Brain microvascular endothelial cell (primary cell): Measurements from ENCODE around the gene RGS1.

Experiments
- DNase-seq: peaks from one replicate; pipeline ENCODE4 v3.0.0-alpha.2; 2020
- H3K27ac ChIP-seq: fragments of 250-450 bp; sonication (Bioruptor Pico); 2 replicates; pipeline ENCODE4 v1.5.1; 2020; ENCODE audit warnings: mild to moderate bottlenecking, moderate library complexity
- H3K27me3 ChIP-seq: fragments of 250-450 bp; sonication (Bioruptor Pico); replicated peaks from 2 replicates; pipeline ENCODE4 v1.5.1; 2020; ENCODE audit warnings: mild to moderate bottlenecking
- H3K36me3 ChIP-seq: fragments of 250-450 bp; sonication (Bioruptor Pico); replicated peaks from 2 replicates; pipeline ENCODE4 v1.5.1; 2020; ENCODE audit warnings: mild to moderate bottlenecking
- H3K4me3 ChIP-seq: 2 replicates; pipeline ENCODE4 v1.5.1; 2011; ENCODE audit warnings: low read depth, mild to moderate bottlenecking, control low read depth, low read length, moderate library complexity
- in situ Hi-C: cut with HindIII; loops from 2 replicates; pipeline ENCODE4 v1.10.0; 2017; ENCODE audit warnings: low sequenced_read_pairs, low pct_ligation_motif_present
- TF ChIP-seq, protein P1 (sequence below): IDR thresholded peaks from 2 replicates; pipeline ENCODE4 v1.5.1; 2011; ENCODE audit warnings: low read depth, mild to moderate bottlenecking, moderate library complexity, low read length, control low read depth, inconsistent platforms; ENCODE audit errors: missing control alignments

Gene RGS1

DNA sequence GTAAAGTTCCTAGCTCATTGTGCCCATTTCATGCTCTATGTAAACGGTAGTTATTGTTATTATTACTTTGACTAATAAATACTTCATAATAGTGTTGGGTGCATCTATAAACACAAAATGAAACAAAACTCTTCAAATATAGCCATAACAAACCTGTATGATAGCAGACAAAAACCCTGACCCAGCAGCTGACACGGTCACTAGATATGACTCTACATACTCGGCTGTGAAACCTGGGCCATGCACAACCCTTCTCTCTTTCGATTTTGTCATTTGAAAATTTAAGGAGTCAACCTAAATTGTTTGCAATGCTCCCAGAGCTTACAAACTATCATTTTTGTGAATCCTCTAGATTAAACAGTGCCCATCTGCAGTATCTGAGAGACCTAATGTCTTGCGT, 52.3 kb downstream of the RGS1 start:
- in situ Hi-C loops, result no loop called here
- TF ChIP-seq, protein P1, sequence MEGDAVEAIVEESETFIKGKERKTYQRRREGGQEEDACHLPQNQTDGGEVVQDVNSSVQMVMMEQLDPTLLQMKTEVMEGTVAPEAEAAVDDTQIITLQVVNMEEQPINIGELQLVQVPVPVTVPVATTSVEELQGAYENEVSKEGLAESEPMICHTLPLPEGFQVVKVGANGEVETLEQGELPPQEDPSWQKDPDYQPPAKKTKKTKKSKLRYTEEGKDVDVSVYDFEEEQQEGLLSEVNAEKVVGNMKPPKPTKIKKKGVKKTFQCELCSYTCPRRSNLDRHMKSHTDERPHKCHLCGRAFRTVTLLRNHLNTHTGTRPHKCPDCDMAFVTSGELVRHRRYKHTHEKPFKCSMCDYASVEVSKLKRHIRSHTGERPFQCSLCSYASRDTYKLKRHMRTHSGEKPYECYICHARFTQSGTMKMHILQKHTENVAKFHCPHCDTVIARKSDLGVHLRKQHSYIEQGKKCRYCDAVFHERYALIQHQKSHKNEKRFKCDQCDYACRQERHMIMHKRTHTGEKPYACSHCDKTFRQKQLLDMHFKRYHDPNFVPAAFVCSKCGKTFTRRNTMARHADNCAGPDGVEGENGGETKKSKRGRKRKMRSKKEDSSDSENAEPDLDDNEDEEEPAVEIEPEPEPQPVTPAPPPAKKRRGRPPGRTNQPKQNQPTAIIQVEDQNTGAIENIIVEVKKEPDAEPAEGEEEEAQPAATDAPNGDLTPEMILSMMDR, result no peak

DNA sequence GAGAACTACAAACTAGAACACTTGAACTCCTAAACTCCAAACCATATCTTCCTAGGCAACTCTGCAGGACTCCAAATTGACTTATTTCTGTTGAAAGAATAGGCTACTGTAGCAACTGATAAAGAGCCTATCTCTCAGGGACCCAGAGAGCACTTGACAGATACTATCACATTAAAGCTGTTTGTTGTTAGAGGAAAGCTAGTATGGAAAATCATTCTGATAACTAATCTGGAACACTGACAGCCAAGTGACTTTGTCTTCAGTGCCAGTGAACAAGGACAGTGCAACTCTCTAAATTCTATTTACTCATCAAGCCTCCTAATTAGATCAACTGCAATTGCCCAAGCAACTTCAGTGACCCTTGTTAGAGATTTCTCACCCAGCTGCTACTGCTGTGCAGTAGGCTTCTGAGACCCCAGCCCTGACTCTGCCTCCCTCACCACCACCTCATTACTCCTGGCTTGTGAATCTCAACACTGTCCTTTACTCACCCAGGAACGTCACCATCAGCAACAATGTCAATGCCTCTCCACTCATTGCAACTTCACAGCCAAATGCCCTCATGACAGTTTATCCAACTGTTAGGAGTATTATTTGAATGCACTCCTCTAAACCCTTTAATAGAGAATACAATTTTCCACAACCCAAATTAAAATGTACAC, 53.0 kb downstream of the RGS1 start:
- TF ChIP-seq, protein P1, result no peak
- no peak overlapping the region for H3K27ac ChIP-seq
- DNase-seq, result no peak
- H3K4me3 ChIP-seq, result no peak overlapping the region
- H3K27me3 ChIP-seq, result no peaks in the 10 kb centered on the region
- no peaks in the 10 kb centered on the region for H3K36me3 ChIP-seq
- in situ Hi-C loops, result no loop called here

More for the DNA sequence above, 52.3 kb downstream of the RGS1 start:
- Histone ChIP-seq H3K4me3 (no peak overlapping the region), H3K36me3 (no peaks in the 10 kb centered on the region), H3K27me3 (no peaks in the 10 kb centered on the region), H3K27ac (no peak overlapping the region)
- DNase-seq, result no peak

DNA sequence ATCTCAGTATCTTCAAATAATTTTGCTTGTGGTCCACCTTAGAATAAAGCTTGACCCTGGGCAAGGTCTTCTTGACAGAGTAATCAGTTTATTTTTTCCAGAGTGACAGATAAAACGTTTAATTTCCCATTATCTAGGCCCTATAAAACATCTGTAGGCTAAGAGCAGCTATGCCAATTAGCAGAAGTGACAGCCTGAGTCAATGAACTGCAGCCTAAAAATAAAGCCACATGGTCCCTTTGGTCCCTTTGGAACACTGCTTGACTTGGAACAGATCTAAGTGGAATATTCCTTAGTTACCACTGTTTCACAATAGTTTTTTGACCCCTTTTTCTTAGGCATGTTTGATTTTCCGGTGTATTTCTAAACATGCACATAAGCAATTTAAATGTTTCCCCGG, 54.0 kb downstream of the RGS1 start:
- H3K27ac ChIP-seq, result no peak overlapping the region
- H3K27me3 ChIP-seq, result no peaks in the 10 kb centered on the region
- no peak for DNase-seq
- no peak overlapping the region for H3K4me3 ChIP-seq
- in situ Hi-C loops, result no loop called here
- H3K36me3 ChIP-seq, result no peaks in the 10 kb centered on the region
- TF ChIP-seq, protein P1, result no peak
